Naive thymus-derived CD4-positive, alpha-beta T cell (primary cell): ENCODE measurements around the gene SAG. TPM values are rescaled to one million over a fixed set of nuclear protein-coding genes. Genes with fewer than 3 reads are reported as not detected.

Source experiments
- ATAC-seq: fragments of 150-1000 bp; cut with Tn5 transposase; 2 replicates; pipeline ENCODE4 v1.10.0; 2021; ENCODE audit warnings: mild to moderate bottlenecking, moderate library complexity
- CTCF ChIA-PET: fragments of 350-600 bp; sonication (Branson Sonifier 250); formaldehyde crosslinking; loops from one replicate; lab custom pipeline; 2021; ENCODE audit warnings: antibody characterized with exemption; lab: Charles Lee
- POLR2A ChIA-PET: fragments of 350-600 bp; sonication (Branson Sonifier 250); formaldehyde crosslinking; loops from one replicate; lab custom pipeline; 2021; ENCODE audit warnings: antibody characterized with exemption, inconsistent platforms; lab: Charles Lee
- DNase-seq, 9 donors: peaks; one replicate each; pipeline versions ENCODE4 v3.0.0 to v3.0.0-alpha.2; 2020 to 2022; ENCODE audit warnings: mixed read lengths in 1 of 9
- H3K27ac ChIP-seq: one replicate; pipeline ENCODE4 v1.7.0; 2013; ENCODE audit warnings: mild to moderate bottlenecking, low read depth, low read length, moderate library complexity
- H3K27me3 ChIP-seq, 2 donors: one replicate each; pipeline ENCODE4 v1.7.0; 2013; ENCODE audit warnings: low read length in 2 of 2, mild to moderate bottlenecking in 2 of 2, moderate library complexity in 2 of 2; ENCODE audit not compliant: control insufficient read depth in 2 of 2, insufficient read depth in 2 of 2
- H3K36me3 ChIP-seq, 3 experiments: 1 replicate in 2 of 3; 2 replicates in 1 of 3; pipeline ENCODE4 v1.7.0; 2013; ENCODE audit warnings: low read length in 3 of 3, mild to moderate bottlenecking in 3 of 3, moderate library complexity in 1 of 3; ENCODE audit not compliant: insufficient read depth in 3 of 3, control insufficient read depth in 2 of 3
- H3K4me1 ChIP-seq, 2 donors: one replicate each; pipeline ENCODE4 v1.7.0; 2013; ENCODE audit warnings: low read length in 2 of 2, mild to moderate bottlenecking in 2 of 2, moderate library complexity in 1 of 2; ENCODE audit not compliant: control insufficient read depth in 2 of 2, insufficient read depth in 2 of 2
- H3K4me3 ChIP-seq: 2 replicates; pipeline ENCODE4 v1.7.0; 2013; ENCODE audit warnings: mild to moderate bottlenecking, low read length
- H3K9me3 ChIP-seq, 3 experiments: 1 replicate in 2 of 3; 2 replicates in 1 of 3; pipeline ENCODE4 v1.7.0; 2013; ENCODE audit warnings: low read length in 3 of 3; ENCODE audit not compliant: control insufficient read depth in 2 of 3
- H3K27ac Mint-ChIP-seq, 9 donors: one replicate each; pipeline ENCODE4 v1.8.0; 2020 to 2022; ENCODE audit warnings: mixed read lengths in 9 of 9, mild to moderate bottlenecking in 8 of 9, moderate library complexity in 5 of 9, inconsistent platforms in 2 of 9
- H3K27me3 Mint-ChIP-seq, 5 donors: one replicate each; pipeline ENCODE4 v1.8.0; 2021 to 2022; ENCODE audit warnings: mixed read lengths in 5 of 5, mild to moderate bottlenecking in 1 of 5
- H3K36me3 Mint-ChIP-seq, 5 donors: one replicate each; pipeline ENCODE4 v1.8.0; 2020 to 2022; ENCODE audit warnings: mixed read lengths in 5 of 5, mild to moderate bottlenecking in 3 of 5, inconsistent platforms in 1 of 5
- H3K4me1 Mint-ChIP-seq, 7 donors: one replicate each; pipeline ENCODE4 v1.8.0; 2020 to 2022; ENCODE audit warnings: mixed read lengths in 7 of 7, mild to moderate bottlenecking in 3 of 7, inconsistent platforms in 1 of 7
- H3K4me3 Mint-ChIP-seq, 10 donors: one replicate each; pipeline ENCODE4 v1.8.0; 2020 to 2022; ENCODE audit warnings: mild to moderate bottlenecking in 10 of 10, mixed read lengths in 10 of 10, moderate library complexity in 6 of 10, inconsistent platforms in 2 of 10
- H3K9me3 Mint-ChIP-seq, 11 donors: one replicate each; pipeline ENCODE4 v1.8.0; 2020 to 2022; ENCODE audit warnings: mixed read lengths in 11 of 11, mild to moderate bottlenecking in 4 of 11, inconsistent platforms in 1 of 11, moderate library complexity in 1 of 11
- intact Hi-C, 2 donors: fragments of 100-400 bp; cut with micrococcal nuclease; formaldehyde crosslinking; loops; one replicate each; pipeline ENCODE4 v1.15.1; 2023
- polyA plus RNA-seq, 2 donors: library from polyadenylated mRNA; unstranded; fragments of 300-500 nt; fragmentation: Illumina TruSeq; gene quantifications; one replicate each; pipeline ENCODE4 v1.2.3, GENCODE V29; 2021
- total RNA-seq, 6 experiments: library from RNA in 5 of 6; stranded (reverse) in 5 of 6; gene quantifications; 1 replicate in 5 of 6; 2 replicates in 1 of 6; pipeline ENCODE4 v1.2.3 and lab custom pipeline; 2021 to 2026

The SAG gene
- total and polyA plus RNA-seq, 7 experiments from 2014 or later = 0.05 to 0.65 (median 0.10) TPM; not detected in 4

DNA sequence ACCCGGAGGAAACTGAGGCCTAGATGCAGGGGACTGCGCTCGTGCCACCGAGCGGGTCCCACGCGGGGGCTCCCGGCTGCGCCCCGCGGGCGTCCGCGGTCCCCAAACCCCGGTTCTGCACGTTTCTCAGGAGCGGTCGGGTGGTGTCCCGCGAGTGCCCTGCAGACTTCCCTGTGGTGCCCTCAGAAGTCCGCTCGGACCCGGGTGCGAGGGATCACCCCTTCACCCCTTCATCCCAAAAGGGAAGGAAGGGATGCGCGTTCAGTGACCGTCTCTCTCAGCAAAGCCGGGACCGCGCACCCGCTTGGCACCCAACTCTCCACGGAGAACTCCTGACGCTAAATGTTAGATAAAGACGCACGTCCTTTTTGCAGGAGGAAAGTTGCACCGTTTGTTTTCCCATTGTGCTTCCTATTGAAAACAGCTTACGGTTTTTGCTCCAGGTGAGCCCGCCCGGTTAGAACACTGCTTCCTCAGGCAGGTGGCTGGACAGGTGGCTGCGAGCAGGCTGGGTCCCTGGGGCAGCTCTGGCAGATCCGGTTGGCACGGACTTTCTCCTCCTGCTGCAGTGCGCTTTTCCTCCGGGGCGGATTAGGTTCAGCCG lies 47.5 kb downstream of the SAG start:
- ATAC-seq (no peak), DNase-seq (peak in 3 of 9 donors; percentile 12 to 36 (median 17))
- H3K36me3 ChIP-seq = no peaks in the 10 kb centered on the region
- CTCF ChIA-PET = interaction anchor here (0.5 to 1.6 kb wide), 6 partner anchors 44 to 108 kb away, joined by 3 to 10 read pairs (median 4); no protein-coding TSS in a partner anchor
- Mint-ChIP-seq H3K36me3 (peaks cover 0 to 23% (median 9%) of the 10 kb centered on the region in 5 donors), H3K27me3 (no peaks in the 10 kb centered on the region), H3K4me1 (peaks cover 63 to 78% (median 69%) of the 10 kb centered on the region in 7 donors), H3K27ac (peak overlapping the region; percentile 61 to 96 (median 92)), H3K9me3 (peaks cover 0 to 3% (median 0%) of the 10 kb centered on the region in 11 donors), H3K4me3 (peak overlapping the region; percentile 91 to 98 (median 94))
- no peaks in the 10 kb centered on the region for H3K9me3 ChIP-seq
- H3K4me3 ChIP-seq = peak overlapping the region; percentile 44
- intact Hi-C loops = loop anchor here (1.0 to 5.0 kb wide), 6 partner anchors 24 to 104 kb away; partner anchors contain the start of gene ATG16L1 (in 1 of the 2)
- POLR2A ChIA-PET = interaction anchor here (0.7 to 1.6 kb wide), 5 partner anchors 17 to 88 kb away, joined by 3 to 13 read pairs (median 3); no protein-coding TSS in a partner anchor
- H3K27me3 ChIP-seq = no peaks in the 10 kb centered on the region
- H3K4me1 ChIP-seq = peaks cover 39 to 42% of the 10 kb centered on the region in 2 donors
- peak overlapping the region; percentile 68 for H3K27ac ChIP-seq

DNA sequence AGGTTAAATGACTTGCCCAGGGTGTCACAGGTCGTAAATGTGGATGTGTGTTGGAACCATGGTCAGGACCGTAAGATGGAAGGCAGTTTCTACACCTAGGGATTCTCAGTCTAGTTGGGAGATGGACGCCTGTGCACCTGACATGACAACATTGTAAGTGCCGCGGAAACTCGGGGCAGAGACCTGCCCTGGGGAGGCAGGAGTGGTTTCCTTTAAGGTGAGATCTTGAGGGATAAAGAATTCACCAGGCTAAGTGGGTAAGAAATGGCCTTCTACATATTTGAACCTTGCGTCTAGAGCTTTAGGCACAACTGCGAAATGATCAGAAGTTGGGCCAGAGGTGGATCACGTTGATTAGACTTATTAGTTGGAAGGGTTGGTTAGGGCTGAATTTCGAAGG lies 48.3 kb downstream of the SAG start:
- Histone ChIP-seq H3K9me3 (no peaks in the 10 kb centered on the region), H3K4me1 (peaks cover 39 to 42% of the 10 kb centered on the region in 2 donors), H3K4me3 (peak overlapping the region; percentile 44), H3K27me3 (no peaks in the 10 kb centered on the region), H3K27ac (no peak overlapping the region), H3K36me3 (peaks cover 0 to 3% (median 0%) of the 10 kb centered on the region in 3 experiments)
- Mint-ChIP-seq H3K4me1 (peaks cover 62 to 75% (median 67%) of the 10 kb centered on the region in 7 donors), H3K27me3 (no peaks in the 10 kb centered on the region), H3K27ac (peak overlapping the region in 8 of 9 donors; percentile 73 to 96 (median 92)), H3K9me3 (peaks cover 0 to 3% (median 0%) of the 10 kb centered on the region in 11 donors), H3K4me3 (peak overlapping the region; percentile 91 to 98 (median 94)), H3K36me3 (peaks cover 3 to 24% (median 15%) of the 10 kb centered on the region in 5 donors)
- ChIA-PET POLR2A (interaction anchor here (0.6 to 1.6 kb wide), 9 partner anchors 15 to 104 kb away, joined by 3 to 7 read pairs (median 3); partner anchors contain the start of gene ATG16L1), CTCF (interaction anchor here (0.8 to 2.4 kb wide), 4 partner anchors 29 to 109 kb away, joined by 3 to 14 read pairs (median 6); no protein-coding TSS in a partner anchor)
- ATAC-seq = no peak
- intact Hi-C loops = loop anchor here (1.0 to 5.0 kb wide), 8 partner anchors 17 to 88 kb away; no protein-coding TSS in a partner anchor
- no peak for DNase-seq

DNA sequence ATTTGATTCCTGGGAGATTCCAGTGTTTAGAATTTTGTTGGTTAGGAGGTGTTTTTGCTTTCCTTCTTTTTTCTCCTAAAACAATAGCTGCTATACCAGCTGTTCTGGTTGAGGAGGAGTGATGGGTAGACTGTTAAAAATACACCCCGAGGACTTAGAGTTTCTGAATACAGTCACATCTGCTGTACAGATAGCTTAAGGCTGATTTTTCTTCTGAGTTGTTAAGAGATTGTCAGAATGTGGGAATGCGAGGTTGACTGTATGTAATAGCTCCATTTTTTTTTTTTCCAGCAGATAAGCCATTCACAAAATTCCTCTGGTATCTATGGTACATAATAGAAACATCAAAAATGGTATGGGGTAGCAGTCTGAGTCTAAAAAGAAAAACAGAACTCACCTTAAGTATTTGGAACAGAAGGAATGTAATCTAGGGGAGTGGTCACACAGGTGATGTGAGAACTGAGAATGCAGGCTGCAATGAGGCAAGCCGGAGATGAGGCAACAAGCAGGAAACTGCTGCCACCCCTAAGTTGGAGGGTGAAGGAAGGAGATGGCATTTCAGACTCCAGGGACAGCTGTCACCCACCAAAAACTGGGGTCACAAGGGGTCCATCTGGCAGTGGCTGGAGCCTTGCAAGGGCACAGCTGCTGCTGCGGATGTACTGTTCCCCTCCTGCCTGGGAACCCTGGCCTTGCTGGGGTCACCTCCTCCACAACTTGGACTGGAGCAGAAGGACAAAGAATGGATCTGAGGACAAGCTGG lies 49.1 kb downstream of the SAG start:
- H3K4me1 ChIP-seq = peaks cover 39 to 42% of the 10 kb centered on the region in 2 donors
- no peak for ATAC-seq

DNA sequence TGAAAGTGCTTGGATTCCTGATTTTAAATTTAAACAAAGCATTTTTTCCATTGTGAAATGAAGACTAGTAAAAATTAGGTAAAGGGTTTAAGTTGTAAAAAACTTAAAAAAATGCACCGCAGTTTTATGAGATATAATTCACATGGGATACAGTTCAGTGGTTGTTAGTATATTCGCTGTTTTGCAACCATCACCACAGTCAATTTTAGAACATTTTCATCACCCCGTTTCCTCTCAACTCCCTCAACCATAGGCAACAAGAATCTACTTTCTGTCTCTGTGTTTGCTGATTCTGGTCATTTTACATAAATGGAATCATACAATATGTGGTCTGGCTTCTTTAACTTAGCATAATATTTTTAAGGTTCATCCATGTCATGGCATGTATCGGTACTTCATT lies 50.7 kb downstream of the SAG start:
- H3K4me3 ChIP-seq = no peak overlapping the region
- no peaks in the 10 kb centered on the region for H3K27me3 ChIP-seq
- no peaks in the 10 kb centered on the region for H3K27me3 Mint-ChIP-seq
- peaks cover 0 to 5% (median 0%) of the 10 kb centered on the region in 11 donors for H3K9me3 Mint-ChIP-seq
- CTCF ChIA-PET = interaction anchor here (0.7 to 2.2 kb wide), 3 partner anchors 27 to 85 kb away, joined by 3 to 14 read pairs (median 4); no protein-coding TSS in a partner anchor
- H3K27ac ChIP-seq = no peak overlapping the region
- H3K4me3 Mint-ChIP-seq = peak overlapping the region in 7 of 10 donors; percentile 0 to 98 (median 56)
- POLR2A ChIA-PET = interaction anchor here (0.8 kb wide), 1 partner anchor 52 kb away, joined by 3 read pairs; no protein-coding TSS in a partner anchor
- H3K4me1 ChIP-seq = peaks cover 36 to 39% of the 10 kb centered on the region in 2 donors
- intact Hi-C loops = loop anchor here in 1 of 2 donors (5.0 kb wide), 1 partner anchor 84 kb away; no protein-coding TSS in a partner anchor
- no peaks in the 10 kb centered on the region for H3K9me3 ChIP-seq
- H3K4me1 Mint-ChIP-seq = peaks cover 58 to 76% (median 69%) of the 10 kb centered on the region in 7 donors
- DNase-seq = no peak
- peaks cover 3 to 37% (median 27%) of the 10 kb centered on the region in 5 donors for H3K36me3 Mint-ChIP-seq
- H3K27ac Mint-ChIP-seq = peak overlapping the region in 5 of 9 donors; percentile 9 to 86 (median 66)
- H3K36me3 ChIP-seq = peaks cover 0 to 5% (median 0%) of the 10 kb centered on the region in 3 experiments
- ATAC-seq = no peak

More for the DNA sequence above, 49.1 kb downstream of the SAG start:
- peaks cover 0 to 5% (median 0%) of the 10 kb centered on the region in 3 experiments for H3K36me3 ChIP-seq
- no peaks in the 10 kb centered on the region for H3K27me3 ChIP-seq
- peak overlapping the region in 8 of 9 donors; percentile 40 to 96 (median 92) for H3K27ac Mint-ChIP-seq
- peak overlapping the region; percentile 44 for H3K4me3 ChIP-seq
- H3K4me3 Mint-ChIP-seq = peak overlapping the region; percentile 91 to 98 (median 94)
- peak overlapping the region; percentile 25 for H3K27ac ChIP-seq
- H3K4me1 Mint-ChIP-seq = peaks cover 59 to 81% (median 69%) of the 10 kb centered on the region in 7 donors
- H3K9me3 Mint-ChIP-seq = peaks cover 0 to 3% (median 0%) of the 10 kb centered on the region in 11 donors
- H3K27me3 Mint-ChIP-seq = no peaks in the 10 kb centered on the region
- peak in 2 of 9 donors; percentile 13 to 14 for DNase-seq
- ChIA-PET POLR2A (interaction anchor here (0.6 to 1.6 kb wide), 7 partner anchors 15 to 720 kb away, joined by 3 to 7 read pairs (median 4); partner anchors contain the start of gene ATG16L1), CTCF (interaction anchor here (0.6 to 2.4 kb wide), 8 partner anchors 23 to 1042 kb away, joined by 3 to 14 read pairs (median 4); no protein-coding TSS in a partner anchor)
- H3K9me3 ChIP-seq = no peaks in the 10 kb centered on the region
- peaks cover 3 to 26% (median 22%) of the 10 kb centered on the region in 5 donors for H3K36me3 Mint-ChIP-seq
- intact Hi-C loops = loop anchor here (2.0 to 5.0 kb wide), 4 partner anchors 16 to 88 kb away; no protein-coding TSS in a partner anchor

DNA sequence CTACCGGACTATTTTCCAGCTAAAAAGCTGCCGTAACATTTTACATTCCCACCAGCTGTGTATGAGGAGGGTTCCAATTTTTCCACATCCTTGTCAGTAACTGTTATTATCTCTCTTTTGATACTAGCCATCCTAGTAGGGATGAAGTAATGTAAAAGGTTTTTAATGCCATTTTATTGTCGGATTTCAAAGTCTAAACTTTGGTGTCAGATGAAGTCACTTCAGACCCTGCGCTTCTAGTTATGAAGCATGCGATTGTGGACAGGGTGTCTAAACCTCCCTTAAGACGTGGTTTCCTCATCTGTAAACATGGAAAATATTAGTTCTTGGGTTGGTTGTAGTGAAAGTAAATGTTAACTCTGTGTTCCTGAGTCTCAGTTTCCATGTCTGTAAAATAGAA lies 51.3 kb downstream of the SAG start:
- CTCF ChIA-PET = interaction anchor here (0.7 kb wide), 1 partner anchor 91 kb away, joined by 3 read pairs; no protein-coding TSS in a partner anchor
- Mint-ChIP-seq H3K36me3 (peaks cover 7 to 43% (median 32%) of the 10 kb centered on the region in 5 donors), H3K4me3 (peak overlapping the region in 2 of 10 donors; percentile 56 to 98), H3K4me1 (peaks cover 52 to 75% (median 66%) of the 10 kb centered on the region in 7 donors), H3K27ac (peak overlapping the region in 4 of 9 donors; percentile 9 to 75 (median 70)), H3K9me3 (peaks cover 0 to 9% (median 3%) of the 10 kb centered on the region in 11 donors), H3K27me3 (no peaks in the 10 kb centered on the region)
- H3K27ac ChIP-seq = no peak overlapping the region
- ATAC-seq = no peak
- H3K9me3 ChIP-seq = peaks cover 0 to 4% (median 4%) of the 10 kb centered on the region in 3 experiments
- no peaks in the 10 kb centered on the region for H3K27me3 ChIP-seq
- H3K4me3 ChIP-seq = no peak overlapping the region
- H3K4me1 ChIP-seq = peaks cover 30 to 33% of the 10 kb centered on the region in 2 donors
- POLR2A ChIA-PET = no interaction called here
- peaks cover 0 to 11% (median 3%) of the 10 kb centered on the region in 3 experiments for H3K36me3 ChIP-seq
- DNase-seq = no peak
- intact Hi-C loops = loop anchor here in 1 of 2 donors (5.0 kb wide), 1 partner anchor 83 kb away; no protein-coding TSS in a partner anchor
